Ramos (cell line): ENCODE measurements around the gene KIF3C.
"Not testable (repeated sequence)": the region's sequence is repeated elsewhere in the genome, so short reads cannot be mapped to it uniquely, and the experiment has no call there.

Source experiments
- in situ Hi-C: fragments of 300-500 bp; cut with MboI; formaldehyde crosslinking; loops from one replicate; pipeline ENCODE4 v1.14.3; 2022; ENCODE audit warnings: low sequenced_read_pairs; ENCODE audit not compliant: unreplicated experiment

KIF3C gene

DNA sequence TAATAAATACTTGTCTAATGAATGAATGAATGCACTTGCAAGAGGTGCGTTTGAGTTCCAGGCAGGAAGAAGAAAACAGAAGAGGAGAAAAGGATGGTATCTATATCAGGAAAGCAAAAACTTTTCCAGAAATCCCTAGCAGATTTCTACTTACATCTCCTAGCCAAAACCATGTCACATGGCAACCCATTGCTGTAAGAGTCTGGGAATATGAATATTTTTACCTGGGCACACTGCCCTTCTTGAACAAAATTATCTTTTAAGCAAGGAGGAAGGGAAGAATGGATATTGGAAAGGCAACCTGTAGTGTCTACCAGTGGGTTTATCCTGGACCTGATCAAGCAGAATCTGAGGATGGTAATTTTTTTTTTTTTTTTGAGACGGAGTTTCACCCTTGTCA lies 59.8 kb downstream of the KIF3C start:
- in situ Hi-C loops: no loop called here

DNA sequence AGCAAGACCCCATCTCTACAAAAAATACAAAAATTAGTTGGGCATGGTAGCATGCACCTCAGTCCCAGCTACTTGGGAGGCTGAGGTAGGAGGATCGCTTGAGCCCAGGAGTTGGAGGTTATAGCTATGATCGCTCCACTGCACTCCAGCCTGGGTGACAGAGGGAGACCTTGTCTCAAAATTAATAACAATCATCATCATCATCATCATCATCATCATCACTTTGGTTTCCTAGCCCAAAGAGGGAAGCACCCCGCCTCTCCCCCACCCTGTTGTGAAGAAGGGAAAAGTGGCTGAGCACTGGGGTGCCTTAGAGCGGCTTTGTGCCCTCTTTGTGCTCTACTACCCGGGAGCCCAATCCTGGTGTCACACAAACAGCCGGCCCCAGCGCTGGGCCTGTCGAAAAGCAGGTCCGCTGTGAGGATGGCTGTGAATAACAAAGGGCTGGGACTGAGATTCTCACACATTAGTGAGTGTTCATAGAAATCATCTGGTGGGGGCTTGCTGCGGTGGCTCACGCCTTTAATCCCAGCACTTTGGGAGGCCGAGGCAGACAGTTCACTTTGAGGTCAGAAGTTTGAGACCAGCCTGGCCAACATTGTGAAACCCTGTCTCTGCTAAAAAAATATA lies 61.4 kb downstream of the KIF3C start:
- in situ Hi-C loops: no loop called here

DNA sequence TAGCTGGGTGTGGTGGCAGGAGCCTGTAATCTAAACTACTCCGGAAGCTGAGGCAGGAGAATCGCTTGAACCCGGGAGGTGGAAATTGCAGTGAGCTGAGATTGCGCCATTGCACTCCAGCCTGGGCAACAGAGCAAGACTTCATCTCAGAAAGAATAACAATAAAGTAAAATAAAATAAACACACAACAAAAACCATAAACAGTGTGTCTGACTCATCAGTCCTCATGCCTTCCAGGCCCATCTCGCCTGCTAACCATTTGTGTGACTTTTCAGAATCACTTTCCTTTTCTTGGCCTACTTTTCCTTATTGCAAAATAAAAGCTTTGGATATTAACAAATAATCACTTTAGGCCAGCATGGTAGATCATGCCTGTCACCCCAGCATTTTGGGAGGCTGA lies 62.0 kb downstream of the KIF3C start:
- in situ Hi-C loops: no loop called here

DNA sequence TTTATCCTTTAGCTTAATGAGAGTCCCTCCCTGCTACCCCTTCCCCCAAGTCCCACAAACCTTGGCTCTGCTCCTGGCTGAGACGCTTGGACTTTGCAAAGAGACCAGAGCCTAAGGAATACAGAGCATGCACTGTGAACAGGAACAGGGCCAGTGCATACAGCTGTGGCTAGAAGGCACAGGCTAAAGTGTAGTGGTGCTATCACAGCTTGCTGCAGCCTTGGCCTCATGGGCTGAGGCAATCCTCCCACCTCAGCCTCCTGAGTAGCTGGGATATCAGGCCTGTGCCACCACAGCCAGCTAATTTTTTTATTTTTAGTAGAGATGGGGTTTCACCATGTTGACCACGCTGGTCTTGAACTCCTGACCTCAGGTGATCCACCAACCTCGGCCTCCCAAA lies 64.5 kb downstream of the KIF3C start:
- in situ Hi-C loops: no loop called here

DNA sequence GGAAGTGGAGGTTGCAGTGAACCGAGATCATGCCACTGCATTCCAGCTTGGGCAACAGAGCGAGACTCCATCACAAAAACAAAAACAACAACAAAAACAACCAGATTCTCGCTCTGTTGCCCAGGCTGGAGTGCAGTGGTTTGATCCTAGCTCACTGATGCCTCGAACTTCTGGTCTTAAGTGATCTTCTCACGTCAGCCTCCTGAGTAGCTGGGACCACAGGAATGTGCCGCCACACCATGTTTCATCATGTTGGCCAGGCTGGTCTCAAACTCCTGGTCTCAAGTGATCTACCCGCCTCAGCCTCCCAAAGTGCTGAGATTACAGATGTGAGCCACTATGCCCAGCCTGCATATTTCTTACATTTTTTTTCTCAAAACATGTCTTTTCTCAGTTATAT lies 64.9 kb downstream of the KIF3C start:
- in situ Hi-C loops: not testable (repeated sequence)

DNA sequence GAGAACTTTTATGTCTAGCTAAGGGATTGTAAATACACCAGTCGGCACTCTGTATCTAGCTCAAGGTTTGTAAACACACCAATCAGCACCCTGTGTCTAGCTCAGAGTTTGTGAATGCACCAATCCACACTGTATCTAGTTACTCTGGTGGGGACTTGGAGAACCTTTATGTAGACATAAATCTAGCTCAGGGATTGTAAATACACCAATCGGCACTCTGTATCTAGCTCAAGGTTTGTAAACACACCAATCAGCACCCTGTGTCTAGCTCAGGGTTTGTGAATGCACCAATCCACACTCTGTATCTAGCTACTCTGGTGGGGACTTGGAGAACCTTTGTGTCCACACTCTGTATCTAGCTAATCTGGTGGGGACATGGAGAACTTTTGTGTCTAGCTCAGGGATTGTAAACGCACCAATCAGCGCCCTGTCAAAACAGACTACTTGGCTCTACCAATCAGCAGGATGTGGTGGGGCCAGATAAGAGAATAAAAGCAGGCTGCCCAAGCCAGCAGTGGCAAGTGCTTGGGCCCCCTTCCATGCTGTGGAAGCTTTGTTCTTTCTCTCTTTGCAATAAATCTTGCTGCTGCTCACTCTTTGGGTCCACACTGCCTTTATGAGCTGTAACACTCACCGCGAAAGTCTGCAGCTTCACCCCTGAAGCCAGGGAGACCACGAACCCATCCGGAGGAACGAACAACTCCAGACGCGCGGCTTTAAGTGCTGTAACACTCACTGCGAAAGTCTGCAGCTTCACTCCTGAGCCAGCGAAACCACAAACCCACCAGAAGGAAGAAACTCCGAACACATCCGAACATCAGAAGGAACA lies 66.1 kb downstream of the KIF3C start:
- in situ Hi-C loops: not testable (repeated sequence)

DNA sequence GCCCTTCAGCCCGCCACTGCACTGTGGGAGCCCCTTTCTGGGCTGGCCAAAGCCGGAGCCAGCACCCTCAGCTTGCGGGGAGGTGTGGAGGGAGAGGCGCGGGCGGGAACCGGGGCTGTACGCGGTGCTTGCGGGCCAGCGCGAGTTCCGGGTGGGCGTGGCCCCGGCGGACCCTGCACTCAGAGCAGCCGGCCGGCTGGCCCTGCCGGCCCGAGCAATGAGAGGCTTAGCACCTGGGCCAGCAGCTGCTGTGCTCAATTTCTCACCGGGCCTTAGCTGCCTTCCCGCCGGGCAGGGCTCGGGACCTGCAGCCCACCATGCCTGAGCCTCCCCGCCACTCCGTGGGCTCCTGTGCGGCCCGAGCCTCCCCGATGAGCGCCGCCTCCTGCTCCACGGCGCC lies 66.9 kb downstream of the KIF3C start:
- in situ Hi-C loops: not testable (repeated sequence)

DNA sequence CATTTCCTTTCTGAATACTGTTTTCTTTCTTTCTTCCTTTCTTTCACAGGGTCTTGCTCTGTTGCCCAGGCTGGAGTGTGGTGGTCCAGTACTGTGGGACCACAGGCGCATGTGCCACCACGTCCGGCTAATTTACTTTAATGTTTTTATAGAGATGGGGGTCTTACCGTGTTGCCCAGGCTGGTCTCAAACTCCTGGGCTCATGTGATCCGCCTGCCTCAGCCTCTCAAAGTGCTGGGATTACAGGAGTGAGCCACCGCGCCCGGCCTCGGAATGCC lies 68.7 kb downstream of the KIF3C start:
- in situ Hi-C loops: not testable (repeated sequence)

DNA sequence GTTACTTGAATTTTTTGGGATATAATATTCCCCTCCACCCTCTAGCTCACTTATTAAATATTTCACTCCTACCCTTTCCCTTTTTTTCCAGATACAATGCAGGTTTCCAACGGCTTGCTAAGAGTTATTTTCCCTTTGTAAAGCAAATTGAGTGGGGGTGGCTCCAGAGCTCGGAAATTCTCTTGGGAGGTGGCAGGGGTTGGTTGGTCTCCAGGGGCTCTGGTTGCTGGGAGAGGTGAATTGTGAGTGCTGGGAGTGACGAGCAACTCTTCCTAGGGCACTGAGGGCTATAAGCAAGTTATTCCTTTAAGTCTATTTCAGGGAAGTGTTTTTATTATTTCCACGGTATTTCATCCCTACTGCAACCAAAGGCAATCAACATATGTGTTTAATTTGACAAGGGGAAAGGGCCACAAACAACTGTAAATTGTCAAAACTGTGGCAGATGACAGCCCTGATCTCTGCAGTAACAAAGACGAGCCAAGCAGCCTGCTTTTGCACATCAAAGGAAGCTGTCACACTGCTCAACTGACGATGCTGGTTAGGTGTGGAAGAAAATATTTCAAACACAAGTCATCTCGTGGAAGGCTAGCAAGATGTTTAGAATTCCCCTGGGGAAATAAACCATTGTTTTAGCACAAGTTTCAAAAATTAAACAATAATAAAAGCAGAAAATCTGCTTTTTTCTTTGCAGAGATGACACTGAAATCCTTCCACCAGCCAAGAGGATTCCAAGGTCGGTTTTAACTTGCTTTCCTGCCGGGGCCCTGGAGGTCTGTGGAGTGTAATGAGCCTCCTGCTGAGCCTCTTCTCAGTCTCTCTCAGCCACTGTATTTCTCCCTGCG lies 69.2 kb downstream of the KIF3C start:
- in situ Hi-C loops: no loop called here

DNA sequence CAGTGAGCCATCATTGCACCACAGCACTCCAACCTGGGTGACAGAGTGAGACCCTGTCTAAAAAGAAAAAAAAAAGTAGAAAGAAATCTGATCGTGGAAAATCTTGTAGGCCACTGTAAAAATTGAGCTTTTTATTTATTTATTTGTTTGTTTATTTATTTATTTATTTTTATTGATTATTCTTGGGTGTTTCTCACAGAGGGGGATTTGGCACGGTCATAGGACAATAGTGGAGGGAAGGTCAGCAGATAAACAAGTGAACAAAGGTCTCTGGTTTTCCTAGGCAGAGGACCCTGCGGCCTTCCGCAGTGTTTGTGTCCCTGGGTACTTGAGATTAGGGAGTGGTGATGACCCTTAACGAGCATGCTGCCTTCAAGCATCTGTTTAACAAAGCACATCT lies 72.7 kb downstream of the KIF3C start:
- in situ Hi-C loops: not testable (repeated sequence)

DNA sequence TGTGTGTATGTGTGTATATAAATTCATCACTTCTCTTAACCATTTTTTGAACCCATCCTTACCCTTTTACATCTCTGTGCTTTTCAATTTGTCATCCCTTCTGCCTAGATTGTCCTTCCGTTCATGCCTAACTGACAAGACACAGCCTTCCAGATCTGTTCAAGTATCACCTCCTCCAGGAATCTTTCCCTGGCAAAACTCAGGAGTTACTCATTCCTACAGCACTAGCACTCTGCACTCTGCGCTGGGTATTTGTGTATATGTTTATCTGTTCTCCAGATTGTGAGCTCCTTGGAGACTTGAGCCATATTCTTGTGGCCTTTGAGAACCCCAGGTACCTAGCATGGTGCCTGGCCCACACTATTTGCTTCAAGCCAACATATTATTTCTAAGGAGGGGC lies 77.2 kb downstream of the KIF3C start:
- in situ Hi-C loops: no loop called here

DNA sequence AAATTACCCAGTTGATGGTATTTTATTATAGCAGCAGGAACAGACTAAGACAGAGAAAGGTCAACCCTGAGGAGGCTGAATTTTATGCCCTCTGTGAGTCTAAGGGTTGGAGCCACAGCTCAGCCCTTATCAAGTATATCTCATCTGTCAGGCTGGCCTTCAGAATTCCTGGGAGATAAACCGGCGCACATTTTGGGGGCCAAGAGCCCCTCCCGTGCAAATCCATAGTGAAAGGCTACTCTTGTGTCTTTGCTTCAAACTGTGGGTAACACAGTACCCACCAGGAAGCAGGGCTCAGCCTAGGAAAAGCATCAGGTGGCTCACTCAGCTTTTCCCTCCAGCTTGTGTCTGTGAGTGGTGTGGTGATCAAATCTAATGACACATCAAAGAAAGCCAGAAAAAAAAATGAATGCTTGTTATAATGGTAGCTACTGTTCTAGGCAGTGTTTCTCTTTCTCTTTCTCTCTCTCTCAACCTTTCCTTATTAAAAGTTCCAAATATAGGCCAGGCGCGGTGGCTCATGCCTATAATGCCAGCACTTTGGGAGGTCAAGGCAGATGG lies 79.0 kb downstream of the KIF3C start:
- in situ Hi-C loops: no loop called here

DNA sequence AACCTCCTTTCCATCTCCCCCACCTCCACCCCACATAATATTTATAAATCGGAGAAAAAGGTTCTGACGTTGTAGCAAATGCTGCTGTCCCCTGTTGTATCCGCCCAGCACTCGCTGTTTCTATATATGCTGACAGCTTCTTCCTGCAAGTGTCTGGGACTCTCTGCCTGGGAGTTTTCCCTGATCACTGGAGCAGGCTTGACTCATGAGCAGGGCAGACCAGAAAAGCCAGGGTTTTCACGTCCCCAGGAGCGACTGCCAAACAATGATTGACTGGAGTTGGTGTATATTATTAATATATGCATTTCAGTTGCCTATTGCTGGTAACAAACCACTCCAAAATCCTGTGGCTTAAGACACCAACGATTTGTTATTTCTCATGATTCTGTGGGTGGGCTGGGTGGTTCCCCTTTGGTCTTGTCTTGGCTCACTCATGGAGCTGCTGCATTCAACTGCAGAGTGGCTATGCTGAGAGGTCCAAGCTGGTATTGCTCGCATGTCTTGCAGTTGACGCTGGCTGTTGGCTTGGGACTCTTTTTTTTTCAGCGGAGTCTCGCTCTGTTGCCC lies 82.8 kb downstream of the KIF3C start:
- in situ Hi-C loops: no loop called here

DNA sequence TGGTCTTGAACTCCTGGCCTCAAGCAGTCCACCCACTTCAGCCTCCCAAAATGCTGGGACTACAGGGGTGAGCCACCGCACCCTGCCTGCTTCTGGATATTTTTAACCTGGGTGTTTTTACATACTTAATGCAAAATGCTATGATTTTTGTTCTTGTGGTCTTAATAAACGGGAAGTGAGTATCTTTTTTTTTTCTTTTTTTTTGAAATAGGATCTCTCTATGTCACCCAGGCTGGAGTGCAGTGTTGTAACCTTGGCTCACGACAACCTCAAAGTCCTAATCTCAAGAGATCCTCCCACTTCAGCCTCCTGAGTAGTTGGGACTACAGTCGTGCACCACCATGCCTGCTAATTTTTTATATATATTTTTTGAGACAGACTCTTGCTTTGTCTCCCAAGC lies 84.8 kb downstream of the KIF3C start:
- in situ Hi-C loops: no loop called here

DNA sequence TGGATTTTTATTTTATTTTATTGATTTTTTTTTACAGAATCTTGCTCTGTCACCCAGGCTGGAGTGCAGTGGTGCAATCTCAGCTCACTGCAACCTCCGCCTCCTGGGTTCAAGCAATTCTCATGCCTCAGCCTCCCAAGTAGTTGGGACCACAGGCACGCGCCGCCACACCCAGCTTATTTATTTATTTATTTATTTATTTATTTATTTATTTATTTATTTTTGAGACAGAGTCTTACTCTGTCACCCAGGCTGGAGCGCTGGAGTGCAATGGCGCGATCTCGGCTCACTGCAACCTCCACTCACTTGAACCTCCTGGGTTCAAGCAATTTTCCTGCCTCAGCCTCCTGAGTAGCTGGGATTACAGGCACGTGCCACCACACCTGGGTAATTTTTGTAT lies 86.0 kb downstream of the KIF3C start:
- in situ Hi-C loops: not testable (repeated sequence)

DNA sequence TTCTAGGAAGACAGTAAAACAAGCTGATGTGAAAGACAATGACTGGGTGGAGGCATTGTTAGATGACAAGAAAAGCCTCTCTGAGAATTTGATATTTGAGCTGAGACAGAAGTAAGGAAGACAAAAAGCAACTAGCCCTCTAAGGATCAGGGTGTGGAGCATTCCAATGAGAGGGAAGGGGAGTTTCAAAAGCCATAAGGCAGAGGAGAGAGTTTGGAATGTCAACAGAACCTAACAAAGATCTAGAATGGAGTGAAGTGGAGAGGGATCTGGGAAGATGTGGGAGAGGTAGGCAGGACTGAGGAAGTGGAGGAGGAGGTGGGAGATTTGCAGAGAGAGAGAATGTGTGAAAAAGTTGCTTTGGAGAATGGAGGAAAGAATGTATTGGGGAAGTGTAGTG lies 86.7 kb downstream of the KIF3C start:
- in situ Hi-C loops: no loop called here

DNA sequence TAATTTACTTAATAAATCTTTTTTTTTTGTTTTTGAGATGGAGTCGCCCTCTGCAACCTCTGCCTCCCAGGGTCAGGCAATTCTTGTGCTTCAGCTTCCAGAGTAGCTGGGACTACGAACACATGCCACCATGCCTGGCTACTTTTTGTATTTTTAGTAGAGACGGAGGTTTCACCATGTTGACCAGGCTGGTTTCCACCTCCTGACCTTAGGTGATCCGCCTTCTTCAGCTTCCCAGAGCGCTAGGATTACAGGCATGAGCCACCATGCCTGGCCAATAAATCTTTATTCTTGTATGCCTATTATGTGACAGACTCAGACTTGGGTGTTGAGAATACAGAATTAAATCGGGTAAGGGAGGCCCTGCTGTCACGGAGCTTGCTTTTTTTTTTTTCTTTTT lies 87.3 kb downstream of the KIF3C start:
- in situ Hi-C loops: no loop called here

DNA sequence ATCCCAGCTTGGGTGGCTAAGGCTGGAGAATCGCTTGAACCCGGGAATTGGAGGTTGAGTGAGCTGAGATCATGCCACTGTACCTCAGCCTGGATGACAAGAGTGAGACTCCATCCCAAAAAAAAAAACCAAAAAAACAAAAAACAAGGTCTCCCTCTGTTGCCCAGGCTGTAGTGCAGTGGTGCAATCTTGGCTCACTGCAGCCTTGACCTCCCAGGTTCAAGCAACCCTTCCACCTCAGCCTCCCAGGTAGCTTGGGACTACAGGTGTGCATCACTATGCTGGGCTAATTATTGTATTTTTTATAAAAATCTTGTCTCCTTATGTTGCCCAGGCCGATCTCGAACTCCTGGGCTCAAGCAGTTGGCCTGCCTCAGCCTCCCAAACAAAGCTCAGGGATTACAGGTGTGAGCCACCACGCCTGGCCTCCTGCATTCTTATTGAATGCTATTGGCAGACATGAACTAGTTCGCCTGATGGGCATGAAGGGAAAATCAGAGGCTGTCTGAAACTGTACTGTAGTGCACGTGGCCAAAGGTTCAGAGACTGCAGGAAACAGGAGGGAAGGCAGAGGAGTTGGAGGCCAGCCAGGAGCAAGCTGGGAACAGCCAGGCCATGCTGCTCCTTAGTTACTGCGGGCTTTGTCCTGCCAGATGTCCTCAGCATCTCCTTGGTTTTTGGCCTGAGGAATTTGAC lies 88.0 kb downstream of the KIF3C start:
- in situ Hi-C loops: no loop called here

DNA sequence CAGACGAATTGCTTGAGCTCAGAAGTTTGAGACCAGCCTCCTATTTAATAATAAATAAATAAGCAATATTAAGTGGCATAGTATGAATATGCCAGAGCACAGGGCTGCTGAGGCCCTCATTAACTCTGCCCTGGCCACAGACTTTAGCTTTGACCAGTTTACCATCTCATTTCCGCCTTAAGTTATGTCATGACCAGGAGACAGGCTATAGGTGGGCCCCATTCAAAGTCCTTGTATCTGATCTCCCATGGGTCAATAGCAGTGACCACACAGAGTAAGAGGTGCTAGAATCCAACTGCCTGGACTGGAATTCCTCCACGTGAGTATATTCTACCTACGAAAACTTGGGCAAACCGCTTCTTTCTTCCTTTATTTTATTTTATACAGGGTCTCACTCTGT lies 90.6 kb downstream of the KIF3C start:
- in situ Hi-C loops: no loop called here

DNA sequence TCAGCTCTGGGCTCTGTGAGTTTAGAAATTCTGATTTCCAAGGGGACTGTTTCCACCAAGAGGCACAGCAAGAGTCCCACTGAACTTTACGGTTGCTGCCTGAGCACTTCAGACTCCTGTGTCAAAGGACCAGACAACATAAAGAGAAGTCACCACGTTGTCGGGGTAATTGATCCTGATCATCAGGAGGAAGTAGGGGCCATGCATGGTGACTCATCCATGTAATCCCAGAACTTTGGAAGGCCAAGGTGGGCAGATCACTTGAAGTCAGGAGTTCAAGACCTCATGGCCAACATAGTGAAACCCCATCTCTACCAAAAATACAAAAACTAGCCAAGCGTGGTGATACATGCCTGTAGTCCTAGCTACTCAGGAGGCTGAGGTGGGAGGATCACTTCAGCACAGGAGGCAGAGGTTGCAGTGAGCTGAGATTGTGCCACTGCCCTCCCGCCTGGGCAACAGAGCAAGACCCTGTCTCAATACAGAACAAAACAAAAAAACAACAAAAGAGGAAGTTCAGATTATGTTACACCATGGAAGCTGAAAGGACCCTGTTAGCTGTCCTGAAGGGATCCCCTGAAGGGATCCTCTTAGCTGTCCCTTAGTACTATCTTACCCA lies 94.6 kb downstream of the KIF3C start:
- in situ Hi-C loops: no loop called here
